Lower leg skin (tissue), 4 donors: ENCODE measurements around the gene ABITRAM. TPM values are rescaled to one million over a fixed set of nuclear protein-coding genes. Genes with fewer than 3 reads are reported as not detected.

Experiments
- DNase-seq, 2 donors: peaks; one replicate each; pipeline ENCODE4 v3.0.0-alpha.2; 2019; ENCODE audit warnings: low spot score in 2 of 2
- H3K4me3 ChIP-seq: fragments of 200-600 bp; sonication (generic); 2 replicates; pipeline ENCODE4 v1.5.1; 2017; ENCODE audit warnings: mild to moderate bottlenecking, low read depth; ENCODE audit not compliant: poor library complexity, severe bottlenecking
- CTCF ChIP-seq, 3 donors: fragments of 450-650 bp; IDR thresholded peaks; one replicate each; pipeline ENCODE4 v1.5.1; 2016; ENCODE audit warnings: antibody characterized with exemption in 3 of 3, mild to moderate bottlenecking in 3 of 3, moderate library complexity in 2 of 3
- POLR2A ChIP-seq, 2 donors: fragments of 450-650 bp; IDR thresholded peaks; one replicate each; pipeline ENCODE4 v1.6.1; 2016 to 2017; ENCODE audit warnings: antibody characterized with exemption in 2 of 2, mild to moderate bottlenecking in 1 of 2, moderate library complexity in 1 of 2
- WGBS, 2 donors: methylation state at CpG; one replicate each; pipeline ENCODE4 v1.1.5; 2018; 5-methylcytosine and 5-hydroxymethylcytosine counted together
- intact Hi-C: fragments of 100-400 bp; cut with DNase I; formaldehyde crosslinking; loops from one replicate; pipeline ENCODE4 v1.15.0; 2023; ENCODE audit warnings: low total_unique reads
- total RNA-seq, 4 donors: library from RNA; depleted of rRNA; stranded (reverse); fragments of >200 nt; gene quantifications; one replicate each; pipeline ENCODE4 v1.1.0, GENCODE V29; 2016

Gene ABITRAM
- total RNA-seq, 4 donors from 2014 or later = 9.9 to 16.7 (median 10.1) TPM

- no peak for DNase-seq
- intact Hi-C loops = no loop called here
- H3K4me3 ChIP-seq = no peak overlapping the region
- no peak for TF ChIP-seq POLR2A (IDR thresholded peaks at IDR 0.05)
- no peak for TF ChIP-seq CTCF (IDR thresholded peaks at IDR 0.05)
- WGBS, 2 donors = 97% methylated on average over 3 of the region's 3 CpGs
Observed at GRCh38 chr9:108904161-108904560, 30.0 kb upstream of the ABITRAM start.

GRCh38 chr9:108905494-108905893 is 28.7 kb upstream of the ABITRAM start:
- TF ChIP-seq POLR2A (IDR thresholded peaks at IDR 0.05) = no peak
- TF ChIP-seq CTCF (IDR thresholded peaks at IDR 0.05) = no peak
- no peak overlapping the region for H3K4me3 ChIP-seq
- no peak for DNase-seq
- 79 to 89% methylated on average over 2 of the region's 2 CpGs for WGBS, 2 donors
- intact Hi-C loops = no loop called here

GRCh38 chr9:108910402-108910801 is 23.8 kb upstream of the ABITRAM start:
- DNase-seq = no peak
- intact Hi-C loops = no loop called here
- no peak for TF ChIP-seq POLR2A (IDR thresholded peaks at IDR 0.05)
- TF ChIP-seq CTCF (IDR thresholded peaks at IDR 0.05) = no peak
- no peak overlapping the region for H3K4me3 ChIP-seq

- intact Hi-C loops = no loop called here
- no peak for TF ChIP-seq CTCF (IDR thresholded peaks at IDR 0.05)
- TF ChIP-seq POLR2A (IDR thresholded peaks at IDR 0.05) = no peak
- 85 to 87% methylated on average over 2 of the region's 2 CpGs for WGBS, 2 donors
- no peak for DNase-seq
- H3K4me3 ChIP-seq = no peak overlapping the region
Observed at GRCh38 chr9:108910914-108911313, 23.3 kb upstream of the ABITRAM start.

GRCh38 chr9:108911820-108912219 is 22.4 kb upstream of the ABITRAM start:
- 38 to 41% methylated on average over 1 of the region's 1 CpG for WGBS, 2 donors
- TF ChIP-seq CTCF (IDR thresholded peaks at IDR 0.05) (no peak), POLR2A (IDR thresholded peaks at IDR 0.05) (no peak)
- intact Hi-C loops = no loop called here
- no peak overlapping the region for H3K4me3 ChIP-seq
- no peak for DNase-seq

GRCh38 chr9:108913391-108913790 is 20.8 kb upstream of the ABITRAM start:
- no peak overlapping the region for H3K4me3 ChIP-seq
- 87 to 97% methylated on average over 5 of the region's 5 CpGs for WGBS, 2 donors
- TF ChIP-seq CTCF (IDR thresholded peaks at IDR 0.05) (no peak), POLR2A (IDR thresholded peaks at IDR 0.05) (no peak)
- intact Hi-C loops = no loop called here
- DNase-seq = no peak
